ENCODE measurements around the gene APBB1IP. TPM values are rescaled to one million over a fixed set of nuclear protein-coding genes. Genes with fewer than 3 reads are reported as not detected.

APBB1IP gene
- total RNA-seq, 1 experiment from 2014 or later: not detected

DNA sequence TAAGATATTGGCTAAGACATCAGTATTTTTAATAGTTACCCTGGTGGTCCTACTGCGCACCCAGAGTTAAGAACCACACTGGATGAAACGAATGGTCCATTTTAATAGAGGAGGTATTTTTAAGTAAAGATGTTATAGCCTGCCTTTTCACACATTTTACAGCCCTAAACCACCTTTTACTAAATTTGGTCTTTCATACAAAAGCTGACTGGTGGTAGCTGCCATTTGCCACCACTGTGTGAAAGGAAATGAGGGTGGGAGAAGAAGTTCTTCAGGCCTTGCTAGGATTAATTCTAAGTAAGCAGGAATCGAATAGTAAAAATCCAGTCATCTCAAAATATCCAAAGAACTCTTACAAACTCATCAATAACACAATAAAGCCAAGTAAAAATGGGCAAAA is 15.2 kb upstream of the APBB1IP start:
- TF ChIP-seq, protein P1, sequence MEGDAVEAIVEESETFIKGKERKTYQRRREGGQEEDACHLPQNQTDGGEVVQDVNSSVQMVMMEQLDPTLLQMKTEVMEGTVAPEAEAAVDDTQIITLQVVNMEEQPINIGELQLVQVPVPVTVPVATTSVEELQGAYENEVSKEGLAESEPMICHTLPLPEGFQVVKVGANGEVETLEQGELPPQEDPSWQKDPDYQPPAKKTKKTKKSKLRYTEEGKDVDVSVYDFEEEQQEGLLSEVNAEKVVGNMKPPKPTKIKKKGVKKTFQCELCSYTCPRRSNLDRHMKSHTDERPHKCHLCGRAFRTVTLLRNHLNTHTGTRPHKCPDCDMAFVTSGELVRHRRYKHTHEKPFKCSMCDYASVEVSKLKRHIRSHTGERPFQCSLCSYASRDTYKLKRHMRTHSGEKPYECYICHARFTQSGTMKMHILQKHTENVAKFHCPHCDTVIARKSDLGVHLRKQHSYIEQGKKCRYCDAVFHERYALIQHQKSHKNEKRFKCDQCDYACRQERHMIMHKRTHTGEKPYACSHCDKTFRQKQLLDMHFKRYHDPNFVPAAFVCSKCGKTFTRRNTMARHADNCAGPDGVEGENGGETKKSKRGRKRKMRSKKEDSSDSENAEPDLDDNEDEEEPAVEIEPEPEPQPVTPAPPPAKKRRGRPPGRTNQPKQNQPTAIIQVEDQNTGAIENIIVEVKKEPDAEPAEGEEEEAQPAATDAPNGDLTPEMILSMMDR (conservative IDR thresholded peaks at IDR 0.05): no peak
- no peak overlapping the region for H2BK12ac ChIP-seq (ENCODE audit: insufficient read length, low read depth, low read length)
- no peaks in the 10 kb centered on the region for H3K27me3 ChIP-seq (ENCODE audit: insufficient read depth, low read length)
- no peaks in the 10 kb centered on the region; the same call in none of the 2 replicates for H3K27me3 Mint-ChIP-seq (ENCODE audit: low read depth)
- H3K4ac ChIP-seq (ENCODE audit: low read depth, low read length): no peak overlapping the region
- H2BK20ac ChIP-seq (ENCODE audit: low read depth, low read length, poor library complexity, severe bottlenecking): no peak overlapping the region
- no peaks in the 10 kb centered on the region for H3K23me2 ChIP-seq (ENCODE audit: insufficient read length, low read depth, low read length, poor library complexity, severe bottlenecking)
- H3K79me2 ChIP-seq (ENCODE audit: insufficient read depth, low read length): no peaks in the 10 kb centered on the region
- no peak overlapping the region for H2BK15ac ChIP-seq (ENCODE audit: low read depth, low read length)
- H3K27ac Mint-ChIP-seq: no peak overlapping the region
- no peak overlapping the region for H2BK5ac ChIP-seq (ENCODE audit: insufficient read length, low read length)
- no peak overlapping the region for H3K56ac ChIP-seq (ENCODE audit: insufficient read length, low read depth, low read length)
- H3K36me3 Mint-ChIP-seq (ENCODE audit: insufficient read depth in 1 of 3, low read depth in 3 of 3): no peaks in the 10 kb centered on the region
- H4K8ac ChIP-seq (replicated peaks; ENCODE audit: insufficient read length, low read depth, low read length): no peak overlapping the region
- no peak overlapping the region for H3K9ac ChIP-seq (ENCODE audit: extremely low read depth, insufficient read length, low read length)
- H3K4me3 Mint-ChIP-seq: no peak overlapping the region
- no peaks in the 10 kb centered on the region for H3K4me1 ChIP-seq (ENCODE audit: insufficient read depth, low read length)
- H2AK5ac ChIP-seq (ENCODE audit: insufficient read length, low read length): no peak overlapping the region
- no CpG with 5 or more reads among the region's 3 CpGs for WGBS (ENCODE audit: extremely low coverage, insufficient read length, low lambda C conversion rate)
- H3K4me2 ChIP-seq (ENCODE audit: insufficient read depth, insufficient read length, low read length): no peak overlapping the region
- H2BK120ac ChIP-seq (ENCODE audit: low read depth, low read length, poor library complexity, severe bottlenecking): no peak overlapping the region
- no peak overlapping the region for H4K91ac ChIP-seq (ENCODE audit: insufficient read length, low read depth, low read length)
- no peaks in the 10 kb centered on the region for H3K79me1 ChIP-seq (ENCODE audit: insufficient read depth, low read depth, low read length, poor library complexity, severe bottlenecking)
- H3K18ac ChIP-seq (ENCODE audit: insufficient read length, low read depth, low read length): no peak overlapping the region
- no peak overlapping the region for H3K27ac ChIP-seq (ENCODE audit: insufficient read length, low read depth, low read length)
- H3K14ac ChIP-seq (ENCODE audit: insufficient read depth, low read length): no peak overlapping the region
- no peak for DNase-seq
- H2AFZ ChIP-seq (ENCODE audit: low read length): no peak overlapping the region
- no peak overlapping the region for H4K5ac ChIP-seq (ENCODE audit: insufficient read length, low read depth, low read length)
- no peaks in the 10 kb centered on the region for H4K20me1 ChIP-seq (ENCODE audit: control insufficient read depth, insufficient read depth, insufficient read length)
- H3K4me1 Mint-ChIP-seq: peaks cover 4 to 8% of the 10 kb centered on the region in 2 experiments; a peak in 3 of 4 replicates
- no peak overlapping the region for H3T11ph ChIP-seq (ENCODE audit: low read length)
- H3K9me3 Mint-ChIP-seq: peaks cover 0 to 3% of the 10 kb centered on the region in 2 experiments; a peak in 1 of 5 replicates
- H3K9me3 ChIP-seq (ENCODE audit: control insufficient read depth, low read depth, low read length): no peaks in the 10 kb centered on the region
- H3K23ac ChIP-seq (ENCODE audit: insufficient read length, low read depth, low read length): no peak overlapping the region

All from H9 (cell line).